Measurements from ENCODE around the gene TAPT1.
"Not testable (repeated sequence)": the region's sequence is repeated elsewhere in the genome, so short reads cannot be mapped to it uniquely, and the experiment has no call there.

Gene TAPT1

GRCh38 chr4:16150716-16151115 lies 75.6 kb downstream of the TAPT1 start:
- Mint-ChIP-seq H3K36me3 (no peaks in the 10 kb centered on the region), H3K4me3 (no peak overlapping the region), H3K4me1 (no peaks in the 10 kb centered on the region), H3K9me3 (peaks cover 3% of the 10 kb centered on the region), H3K27ac (no peak overlapping the region)
- no peak for ATAC-seq
- DNase-seq (ENCODE audit: low spot score in 2 of 2): no peak

GRCh38 chr4:16144913-16145312 lies 81.4 kb downstream of the TAPT1 start:
- not testable (repeated sequence) for H3K36me3 Mint-ChIP-seq; DNase-seq (ENCODE audit: low spot score in 2 of 2); H3K4me3 Mint-ChIP-seq; H3K4me1 Mint-ChIP-seq; ATAC-seq; H3K27ac Mint-ChIP-seq
- H3K9me3 Mint-ChIP-seq: peaks cover 11% of the 10 kb centered on the region

GRCh38 chr4:16142598-16143310 lies 83.5 kb downstream of the TAPT1 start:
- no peak overlapping the region for H3K4me3 Mint-ChIP-seq
- DNase-seq (ENCODE audit: low spot score in 2 of 2) (no peak), ATAC-seq (no peak)
- no peaks in the 10 kb centered on the region for H3K36me3 Mint-ChIP-seq
- no peaks in the 10 kb centered on the region for H3K4me1 Mint-ChIP-seq
- H3K27ac Mint-ChIP-seq: no peak overlapping the region
- H3K9me3 Mint-ChIP-seq: peaks cover 11% of the 10 kb centered on the region

GRCh38 chr4:16140879-16141249 lies 85.4 kb downstream of the TAPT1 start:
- H3K4me3 Mint-ChIP-seq: no peak overlapping the region
- DNase-seq (ENCODE audit: low spot score in 2 of 2): no peak
- H3K9me3 Mint-ChIP-seq: peaks cover 9% of the 10 kb centered on the region
- no peaks in the 10 kb centered on the region for H3K4me1 Mint-ChIP-seq
- ATAC-seq: no peak
- no peak overlapping the region for H3K27ac Mint-ChIP-seq
- H3K36me3 Mint-ChIP-seq: no peaks in the 10 kb centered on the region

- DNase-seq (ENCODE audit: low spot score in 2 of 2): no peak
- H3K4me3 Mint-ChIP-seq: no peak overlapping the region
- no peak for ATAC-seq
- H3K9me3 Mint-ChIP-seq: peaks cover 6% of the 10 kb centered on the region
- H3K4me1 Mint-ChIP-seq: no peaks in the 10 kb centered on the region
- H3K27ac Mint-ChIP-seq: no peak overlapping the region
- H3K36me3 Mint-ChIP-seq: no peaks in the 10 kb centered on the region
These were observed 85.9 kb downstream of the TAPT1 start for GRCh38 chr4:16140231-16140878.

- ATAC-seq (no peak), DNase-seq (ENCODE audit: low spot score in 2 of 2) (no peak)
- H3K4me1 Mint-ChIP-seq: no peaks in the 10 kb centered on the region
- no peak overlapping the region for H3K4me3 Mint-ChIP-seq
- no peak overlapping the region for H3K27ac Mint-ChIP-seq
- H3K9me3 Mint-ChIP-seq: peaks cover 7% of the 10 kb centered on the region
- no peaks in the 10 kb centered on the region for H3K36me3 Mint-ChIP-seq
These were observed 87.0 kb downstream of the TAPT1 start for GRCh38 chr4:16139066-16139945.

- DNase-seq (ENCODE audit: low spot score in 2 of 2): no peak
- no peaks in the 10 kb centered on the region for H3K4me1 Mint-ChIP-seq
- no peak for ATAC-seq
- H3K9me3 Mint-ChIP-seq: peaks cover 3% of the 10 kb centered on the region
- no peak overlapping the region for H3K4me3 Mint-ChIP-seq
- H3K36me3 Mint-ChIP-seq: no peaks in the 10 kb centered on the region
- no peak overlapping the region for H3K27ac Mint-ChIP-seq
These were observed 89.4 kb downstream of the TAPT1 start for GRCh38 chr4:16136827-16137226.

GRCh38 chr4:16136311-16136710 lies 90.0 kb downstream of the TAPT1 start:
- no peak for DNase-seq (ENCODE audit: low spot score in 2 of 2)
- no peak for ATAC-seq
- no peaks in the 10 kb centered on the region for H3K36me3 Mint-ChIP-seq

GRCh38 chr4:16133406-16133805 lies 92.9 kb downstream of the TAPT1 start:
- Mint-ChIP-seq H3K36me3 (no peaks in the 10 kb centered on the region), H3K4me1 (no peaks in the 10 kb centered on the region), H3K9me3 (peaks cover 3% of the 10 kb centered on the region), H3K4me3 (no peak overlapping the region), H3K27ac (no peak overlapping the region)
- ATAC-seq (no peak), DNase-seq (ENCODE audit: low spot score in 2 of 2) (no peak)

More at GRCh38 chr4:16136311-16136710, 90.0 kb downstream of the TAPT1 start:
- Mint-ChIP-seq H3K4me1 (no peaks in the 10 kb centered on the region), H3K4me3 (no peak overlapping the region), H3K9me3 (peaks cover 3% of the 10 kb centered on the region), H3K27ac (no peak overlapping the region)

GRCh38 chr4:16131293-16131692 lies 95.0 kb downstream of the TAPT1 start:
- ATAC-seq: no peak
- H3K36me3 Mint-ChIP-seq: no peaks in the 10 kb centered on the region
- H3K27ac Mint-ChIP-seq: no peak overlapping the region
- no peaks in the 10 kb centered on the region for H3K4me1 Mint-ChIP-seq
- H3K9me3 Mint-ChIP-seq: peaks cover 3% of the 10 kb centered on the region
- DNase-seq (ENCODE audit: low spot score in 2 of 2): no peak
- no peak overlapping the region for H3K4me3 Mint-ChIP-seq

- ATAC-seq (no peak), DNase-seq (ENCODE audit: low spot score in 2 of 2) (no peak)
- H3K9me3 Mint-ChIP-seq: peaks cover under 1% of the 10 kb centered on the region
- no peaks in the 10 kb centered on the region for H3K36me3 Mint-ChIP-seq
- no peak overlapping the region for H3K27ac Mint-ChIP-seq
- H3K4me3 Mint-ChIP-seq: no peak overlapping the region
- no peaks in the 10 kb centered on the region for H3K4me1 Mint-ChIP-seq
These were observed 96.9 kb downstream of the TAPT1 start for GRCh38 chr4:16129336-16129735.

GRCh38 chr4:16126714-16127113 lies 99.6 kb downstream of the TAPT1 start:
- no peak overlapping the region for H3K4me3 Mint-ChIP-seq
- DNase-seq (ENCODE audit: low spot score in 2 of 2): no peak
- no peaks in the 10 kb centered on the region for H3K4me1 Mint-ChIP-seq
- no peak for ATAC-seq
- no peaks in the 10 kb centered on the region for H3K36me3 Mint-ChIP-seq
- no peak overlapping the region for H3K27ac Mint-ChIP-seq
- H3K9me3 Mint-ChIP-seq: no peaks in the 10 kb centered on the region

GRCh38 chr4:16125571-16126445 lies 100.5 kb downstream of the TAPT1 start:
- no peak overlapping the region for H3K4me3 Mint-ChIP-seq
- no peaks in the 10 kb centered on the region for H3K9me3 Mint-ChIP-seq
- peaks cover 3% of the 10 kb centered on the region for H3K4me1 Mint-ChIP-seq
- peak; percentile 44 for ATAC-seq
- H3K36me3 Mint-ChIP-seq: no peaks in the 10 kb centered on the region
- no peak overlapping the region for H3K27ac Mint-ChIP-seq
- no peak for DNase-seq (ENCODE audit: low spot score in 2 of 2)

- Mint-ChIP-seq H3K4me3 (no peak overlapping the region), H3K9me3 (no peaks in the 10 kb centered on the region), H3K27ac (no peak overlapping the region), H3K36me3 (no peaks in the 10 kb centered on the region), H3K4me1 (peaks cover 8% of the 10 kb centered on the region)
- ATAC-seq (no peak), DNase-seq (ENCODE audit: low spot score in 2 of 2) (no peak)
These were observed 102.0 kb downstream of the TAPT1 start for GRCh38 chr4:16124232-16124631.
